Skeletal muscle tissue (tissue), 4 donors: Measurements from ENCODE around the gene CREBL2. TPM values are rescaled to one million over a fixed set of nuclear protein-coding genes. Genes with fewer than 3 reads are reported as not detected.
"Not testable (repeated sequence)": the region's sequence is repeated elsewhere in the genome, so short reads cannot be mapped to it uniquely, and the experiment has no call there.

Experiments used
- H3K27ac ChIP-seq: one replicate; pipeline ENCODE4 v1.7.0; 2013; ENCODE audit warnings: mild to moderate bottlenecking, low read depth, low read length, inconsistent platforms
- H3K27me3 ChIP-seq, 3 donors: one replicate each; pipeline ENCODE4 v1.7.0; 2013; ENCODE audit warnings: low read length in 3 of 3; ENCODE audit not compliant: control insufficient read depth in 3 of 3, insufficient read depth in 3 of 3
- H3K36me3 ChIP-seq, 3 donors: one replicate each; pipeline ENCODE4 v1.7.0; 2013; ENCODE audit warnings: low read length in 3 of 3; ENCODE audit not compliant: control insufficient read depth in 3 of 3, insufficient read depth in 3 of 3
- H3K4me1 ChIP-seq, 3 donors: one replicate each; pipeline ENCODE4 v1.7.0; 2013; ENCODE audit warnings: low read length in 3 of 3, mild to moderate bottlenecking in 3 of 3; ENCODE audit not compliant: control insufficient read depth in 3 of 3, insufficient read depth in 3 of 3
- H3K4me3 ChIP-seq, 3 donors: one replicate each; pipeline ENCODE4 v1.7.0; 2013; ENCODE audit warnings: low read length in 3 of 3
- H3K9ac ChIP-seq, 3 donors: one replicate each; pipeline ENCODE4 v1.7.0; 2013; ENCODE audit warnings: low read length in 3 of 3, mild to moderate bottlenecking in 3 of 3, moderate library complexity in 2 of 3, low read depth in 1 of 3
- H3K9me3 ChIP-seq, 3 donors: one replicate each; pipeline ENCODE4 v1.7.0; 2013; ENCODE audit warnings: low read length in 3 of 3; ENCODE audit not compliant: control insufficient read depth in 3 of 3
- total RNA-seq: library from RNA; depleted of rRNA; stranded (reverse); fragments of >200 nt; gene quantifications from one replicate; pipeline ENCODE4 v1.2.3, GENCODE V29; 2014
- donor health status: Osteomylitis.

Gene CREBL2
- total RNA-seq, 1 donor from 2014 or later: 18.3 TPM

- H3K4me1 ChIP-seq: no peaks in the 10 kb centered on the region
- peaks cover 6 to 20% (median 17%) of the 10 kb centered on the region in 3 donors for H3K36me3 ChIP-seq
- H3K9me3 ChIP-seq: peaks cover 0 to 15% (median 13%) of the 10 kb centered on the region in 3 donors
- H3K9ac ChIP-seq: no peak overlapping the region
- H3K27me3 ChIP-seq: no peaks in the 10 kb centered on the region
- H3K4me3 ChIP-seq: no peak overlapping the region
- H3K27ac ChIP-seq: no peak overlapping the region
These were observed 34.9 kb downstream of the CREBL2 start for GRCh38 chr12:12646483-12647072.

GRCh38 chr12:12648284-12648683 is 36.6 kb downstream of the CREBL2 start:
- Histone ChIP-seq H3K27ac (no peak overlapping the region), H3K27me3 (no peaks in the 10 kb centered on the region), H3K9ac (no peak overlapping the region), H3K36me3 (peaks cover 0 to 6% (median 2%) of the 10 kb centered on the region in 3 donors), H3K4me3 (no peak overlapping the region), H3K4me1 (no peaks in the 10 kb centered on the region), H3K9me3 (peaks cover 0 to 15% (median 13%) of the 10 kb centered on the region in 3 donors)

- H3K4me1 ChIP-seq: no peaks in the 10 kb centered on the region
- no peaks in the 10 kb centered on the region for H3K27me3 ChIP-seq
- peaks cover 0 to 2% (median 0%) of the 10 kb centered on the region in 3 donors for H3K36me3 ChIP-seq
- H3K9me3 ChIP-seq: peaks cover 0 to 15% (median 13%) of the 10 kb centered on the region in 3 donors
- H3K4me3 ChIP-seq: peak overlapping the region in 1 of 3 donors; percentile 14
- no peak overlapping the region for H3K9ac ChIP-seq
- H3K27ac ChIP-seq: no peak overlapping the region
These were observed 37.4 kb downstream of the CREBL2 start for GRCh38 chr12:12648951-12649650.

- H3K4me3 ChIP-seq: no peak overlapping the region
- no peak overlapping the region for H3K27ac ChIP-seq
- peaks cover 0 to 15% (median 13%) of the 10 kb centered on the region in 3 donors for H3K9me3 ChIP-seq
- no peak overlapping the region for H3K9ac ChIP-seq
- H3K4me1 ChIP-seq: no peaks in the 10 kb centered on the region
- H3K36me3 ChIP-seq: no peaks in the 10 kb centered on the region
- H3K27me3 ChIP-seq: no peaks in the 10 kb centered on the region
These were observed 40.1 kb downstream of the CREBL2 start for GRCh38 chr12:12651752-12652151.

GRCh38 chr12:12652704-12653103 is 41.0 kb downstream of the CREBL2 start:
- not testable (repeated sequence) for H3K4me1 ChIP-seq, H3K27me3 ChIP-seq, H3K4me3 ChIP-seq, H3K9ac ChIP-seq, H3K36me3 ChIP-seq, H3K27ac ChIP-seq
- peaks cover 0 to 15% (median 13%) of the 10 kb centered on the region in 3 donors for H3K9me3 ChIP-seq

- Histone ChIP-seq H3K9ac (no peak overlapping the region), H3K27ac (no peak overlapping the region), H3K9me3 (peaks cover 0 to 8% (median 4%) of the 10 kb centered on the region in 3 donors), H3K4me1 (no peaks in the 10 kb centered on the region), H3K36me3 (no peaks in the 10 kb centered on the region), H3K27me3 (no peaks in the 10 kb centered on the region), H3K4me3 (no peak overlapping the region)
These were observed 42.2 kb downstream of the CREBL2 start for GRCh38 chr12:12653922-12654321.

- Histone ChIP-seq H3K27me3 (no peaks in the 10 kb centered on the region), H3K4me1 (no peaks in the 10 kb centered on the region), H3K27ac (no peak overlapping the region), H3K9me3 (no peaks in the 10 kb centered on the region), H3K36me3 (no peaks in the 10 kb centered on the region), H3K9ac (no peak overlapping the region), H3K4me3 (no peak overlapping the region)
These were observed 43.2 kb downstream of the CREBL2 start for GRCh38 chr12:12654691-12655460.

GRCh38 chr12:12660201-12660600 is 48.5 kb downstream of the CREBL2 start:
- no peaks in the 10 kb centered on the region for H3K9me3 ChIP-seq
- no peak overlapping the region for H3K9ac ChIP-seq
- H3K4me3 ChIP-seq: no peak overlapping the region
- no peaks in the 10 kb centered on the region for H3K27me3 ChIP-seq
- H3K27ac ChIP-seq: no peak overlapping the region
- H3K36me3 ChIP-seq: no peaks in the 10 kb centered on the region
- H3K4me1 ChIP-seq: peaks cover 0 to 5% (median 0%) of the 10 kb centered on the region in 3 donors

GRCh38 chr12:12661086-12661856 is 49.6 kb downstream of the CREBL2 start:
- H3K9ac ChIP-seq: no peak overlapping the region

More at GRCh38 chr12:12661086-12661856, 49.6 kb downstream of the CREBL2 start:
- Histone ChIP-seq H3K9me3 (no peaks in the 10 kb centered on the region), H3K36me3 (no peaks in the 10 kb centered on the region), H3K4me1 (peaks cover 0 to 5% (median 0%) of the 10 kb centered on the region in 3 donors), H3K4me3 (no peak overlapping the region), H3K27ac (no peak overlapping the region), H3K27me3 (no peaks in the 10 kb centered on the region)
